Endothelial cell of umbilical vein (primary cell): ENCODE data around the gene PXN. TPM values are rescaled to one million over a fixed set of nuclear protein-coding genes. Genes with fewer than 3 reads are reported as not detected.

Experiments
- BruUV-seq: library from RNA; stranded (reverse); fragments of 400-500 nt; replicated peaks from 2 replicates; lab custom pipeline; 2021; lab: Mats Ljungman, UMichigan
- CTCF ChIA-PET: fragments of 300-600, 350-600 bp; sonication (Branson Sonifier 250); formaldehyde crosslinking; loops from one replicate; lab custom pipeline; 2021; ENCODE audit warnings: antibody characterized with exemption, inconsistent platforms; lab: Charles Lee
- POLR2A ChIA-PET: fragments of 300-600, 350-600 bp; sonication (Branson Sonifier 250); formaldehyde crosslinking; loops from one replicate; lab custom pipeline; 2021; ENCODE audit warnings: antibody characterized with exemption, inconsistent platforms; lab: Charles Lee
- DNase-seq: peaks from one replicate; pipeline ENCODE4 v3.0.0-alpha.2; 2011; ENCODE audit warnings: low read depth, low spot score
- FAIRE-seq: peaks from 2 replicates; lab custom pipeline; 2011; peaks lifted over from hg19 to GRCh38; lab: Jason Lieb, UNC
- H2AFZ ChIP-seq: 2 replicates; pipeline ENCODE4 v1.6.0; 2012; ENCODE audit warnings: low read depth, low read length, control low read depth, inconsistent platforms
- H3K27ac ChIP-seq: 2 replicates; pipeline ENCODE4 v1.5.1; 2011; ENCODE audit warnings: low read depth, mild to moderate bottlenecking, control low read depth, low read length, moderate library complexity; ENCODE audit not compliant: insufficient read depth
- H3K27me3 ChIP-seq, 2 experiments: 2 replicates each; pipeline versions ENCODE4 v1.6.0 to v1.6.1; 2011; ENCODE audit warnings: low read length in 2 of 2, mixed read lengths in 1 of 2; ENCODE audit not compliant: control insufficient read depth in 2 of 2, insufficient read depth in 2 of 2
- H3K36me3 ChIP-seq, 2 experiments: 2 replicates in 1 of 2; 3 replicates in 1 of 2; pipeline ENCODE4 v1.5.1; 2011; ENCODE audit warnings: low read length in 2 of 2, mild to moderate bottlenecking in 1 of 2, moderate library complexity in 1 of 2; ENCODE audit not compliant: control insufficient read depth in 2 of 2, insufficient read depth in 2 of 2; ENCODE audit errors: extremely low read depth in 1 of 2
- H3K4me1 ChIP-seq: 3 replicates; pipeline ENCODE4 v1.5.1; 2011; ENCODE audit warnings: mild to moderate bottlenecking, low read length; ENCODE audit not compliant: control insufficient read depth, insufficient read depth; ENCODE audit errors: extremely low read depth
- H3K4me2 ChIP-seq: 2 replicates; pipeline ENCODE4 v1.6.1; 2011; ENCODE audit warnings: low read length, control low read depth, mixed read lengths; ENCODE audit not compliant: insufficient read depth
- H3K4me3 ChIP-seq, 3 experiments: fragments of 200-600 bp in 1 of 3; sonication (generic), shearing (Covaris generic) in 1 of 3; replicated peaks in 1 of 3; 2 replicates each; pipeline ENCODE4 v1.5.1; 2011 to 2016; ENCODE audit warnings: control low read depth in 3 of 3, low read length in 3 of 3, mild to moderate bottlenecking in 2 of 3, inconsistent platforms in 1 of 3, low read depth in 1 of 3, moderate library complexity in 1 of 3; ENCODE audit not compliant: insufficient read depth in 1 of 3
- H3K79me2 ChIP-seq: 2 replicates; pipeline ENCODE4 v1.6.0; 2012; ENCODE audit warnings: low read length, inconsistent platforms; ENCODE audit not compliant: control insufficient read depth, insufficient read depth
- H3K9ac ChIP-seq: replicated peaks from 2 replicates; pipeline ENCODE3; 2011; ENCODE audit warnings: low read length, control low read depth; ENCODE audit not compliant: insufficient read depth; ENCODE audit errors: extremely low read depth
- H3K9me1 ChIP-seq: replicated peaks from 3 replicates; pipeline ENCODE4 v1.6.0; 2011; ENCODE audit warnings: mild to moderate bottlenecking, low read length; ENCODE audit not compliant: control insufficient read depth, insufficient read depth; ENCODE audit errors: extremely low read depth
- H3K9me3 ChIP-seq: replicated peaks from 2 replicates; pipeline ENCODE4 v1.5.1; 2012; ENCODE audit warnings: low read length, inconsistent platforms; ENCODE audit not compliant: control insufficient read depth, insufficient read depth
- H4K20me1 ChIP-seq: replicated peaks from 2 replicates; pipeline ENCODE3; 2011; ENCODE audit warnings: mild to moderate bottlenecking, low read length; ENCODE audit not compliant: control insufficient read depth, insufficient read depth; ENCODE audit errors: extremely low read depth
- FOS ChIP-seq: IDR thresholded peaks from 2 replicates; pipeline ENCODE4 v1.6.1; 2011; ENCODE audit warnings: mild to moderate bottlenecking, low read length, moderate library complexity, borderline replicate concordance; ENCODE audit not compliant: insufficient read depth
- JUN ChIP-seq: IDR thresholded peaks from 2 replicates; pipeline ENCODE4 v1.6.1; 2011; ENCODE audit warnings: borderline replicate concordance, low read depth; ENCODE audit not compliant: insufficient read length, insufficient read depth
- MYC ChIP-seq: IDR thresholded peaks from one replicate; pipeline ENCODE4 v1.6.1; 2011; ENCODE audit warnings: mild to moderate bottlenecking, low read depth, low read length
- dilution Hi-C: fragments of 300-500 bp; cut with MboI; formaldehyde crosslinking; loops from one replicate; pipeline ENCODE4 v1.15.0; 2019; ENCODE audit warnings: low sequenced_read_pairs; ENCODE audit not compliant: extremely low pct_ligation_motif_present
- intact Hi-C: fragments of 100-400 bp; cut with micrococcal nuclease; formaldehyde crosslinking; loops from one replicate; pipeline ENCODE4 v1.10.0; 2022
- polyA plus RNA-seq, 4 experiments: library from polyadenylated mRNA; depleted of rRNA in 3 of 4; stranded (reverse) in 3 of 4; unstranded in 1 of 4; fragments of >200 nt; gene quantifications; 2 replicates each; pipeline versions ENCODE4 v1.2.1 to v1.2.3, GENCODE V29; 2011 to 2012; ENCODE audit warnings: missing spikeins in 1 of 4
- total RNA-seq: library from RNA; stranded (reverse); gene quantifications from 2 replicates; pipeline ENCODE4 v1.2.3, GENCODE V29; 2021
- TF ChIP-seq, protein P1 (sequence below), 2 donors: IDR thresholded peaks; 1 replicate in 1 of 2; 2 replicates in 1 of 2; pipeline ENCODE4 v1.5.1; 2011; ENCODE audit warnings: low read length in 2 of 2, mild to moderate bottlenecking in 2 of 2, moderate library complexity in 2 of 2, control low read depth in 1 of 2, inconsistent platforms in 1 of 2, low read depth in 1 of 2; ENCODE audit not compliant: insufficient read depth in 1 of 2; ENCODE audit errors: extremely low read depth in 1 of 2
- TF ChIP-seq, protein P2 (sequence below): IDR thresholded peaks from 2 replicates; pipeline ENCODE4 v1.6.1; 2011; ENCODE audit not compliant: insufficient read depth, insufficient read length

Gene PXN
- total and polyA plus RNA-seq, 2 donors (not counting 3 experiments of a cell fraction or from before 2014, with no cell fraction given): 132 to 258 TPM

DNA sequence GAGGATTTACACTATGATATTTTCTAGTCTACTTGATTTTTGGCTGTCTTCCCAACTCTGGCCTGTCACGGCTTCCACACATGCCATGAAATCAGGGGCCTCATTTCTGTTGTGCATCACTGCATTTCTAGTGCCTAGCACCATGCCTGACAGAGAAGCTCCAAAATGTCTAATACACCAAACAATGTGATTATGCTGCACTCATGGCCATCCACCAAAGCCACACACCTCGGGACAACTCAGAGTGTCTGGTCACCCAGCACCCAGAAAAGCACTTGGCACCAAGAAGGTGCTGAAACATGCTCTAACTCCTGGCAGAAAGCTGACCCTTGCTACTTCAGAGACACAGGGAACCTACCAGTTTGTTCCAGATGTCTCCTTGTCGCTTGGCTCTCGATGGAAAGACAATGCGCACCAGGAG lies 82.3 kb downstream of the PXN start:
- Histone ChIP-seq H3K4me2 (no peak overlapping the region), H3K4me3 (no peak overlapping the region), H4K20me1 (no peaks in the 10 kb centered on the region), H3K27me3 (no peaks in the 10 kb centered on the region), H3K9ac (no peak overlapping the region), H3K4me1 (no peaks in the 10 kb centered on the region), H3K9me1 (no peaks in the 10 kb centered on the region), H3K9me3 (no peaks in the 10 kb centered on the region), H3K79me2 (peaks cover 14% of the 10 kb centered on the region), H2AFZ (no peak overlapping the region), H3K27ac (no peak overlapping the region), H3K36me3 (peaks cover 8 to 38% of the 10 kb centered on the region in 2 experiments)
- BruUV-seq: no TSS peak
- dilution Hi-C loops (no loop called here), intact Hi-C loops (no loop called here)
- no peak for FAIRE-seq
- CTCF ChIA-PET: interaction anchor here (1.2 kb wide), 1 partner anchor 10 kb away, joined by 3 read pairs; no protein-coding TSS in a partner anchor
- DNase-seq: no peak
- POLR2A ChIA-PET: no interaction called here
- TF ChIP-seq, protein P1, sequence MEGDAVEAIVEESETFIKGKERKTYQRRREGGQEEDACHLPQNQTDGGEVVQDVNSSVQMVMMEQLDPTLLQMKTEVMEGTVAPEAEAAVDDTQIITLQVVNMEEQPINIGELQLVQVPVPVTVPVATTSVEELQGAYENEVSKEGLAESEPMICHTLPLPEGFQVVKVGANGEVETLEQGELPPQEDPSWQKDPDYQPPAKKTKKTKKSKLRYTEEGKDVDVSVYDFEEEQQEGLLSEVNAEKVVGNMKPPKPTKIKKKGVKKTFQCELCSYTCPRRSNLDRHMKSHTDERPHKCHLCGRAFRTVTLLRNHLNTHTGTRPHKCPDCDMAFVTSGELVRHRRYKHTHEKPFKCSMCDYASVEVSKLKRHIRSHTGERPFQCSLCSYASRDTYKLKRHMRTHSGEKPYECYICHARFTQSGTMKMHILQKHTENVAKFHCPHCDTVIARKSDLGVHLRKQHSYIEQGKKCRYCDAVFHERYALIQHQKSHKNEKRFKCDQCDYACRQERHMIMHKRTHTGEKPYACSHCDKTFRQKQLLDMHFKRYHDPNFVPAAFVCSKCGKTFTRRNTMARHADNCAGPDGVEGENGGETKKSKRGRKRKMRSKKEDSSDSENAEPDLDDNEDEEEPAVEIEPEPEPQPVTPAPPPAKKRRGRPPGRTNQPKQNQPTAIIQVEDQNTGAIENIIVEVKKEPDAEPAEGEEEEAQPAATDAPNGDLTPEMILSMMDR (IDR thresholded peaks at IDR 0.05; ENCODE audit: extremely low read depth in 1 of 2, insufficient read depth in 1 of 2, low read depth in 1 of 2, low read length in 2 of 2): no peak
- TF ChIP-seq JUN (no peak), FOS (no peak), MYC (no peak)
- TF ChIP-seq, protein P2, sequence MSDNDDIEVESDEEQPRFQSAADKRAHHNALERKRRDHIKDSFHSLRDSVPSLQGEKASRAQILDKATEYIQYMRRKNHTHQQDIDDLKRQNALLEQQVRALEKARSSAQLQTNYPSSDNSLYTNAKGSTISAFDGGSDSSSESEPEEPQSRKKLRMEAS: no peak
